MG63 (cell line): Measurements from ENCODE around the gene RBM33. TPM values are rescaled to one million over a fixed set of nuclear protein-coding genes. Genes with fewer than 3 reads are reported as not detected.
A peak's percentile ranks its signal among the peaks of the same experiment; 100 is the strongest.

Source experiments
- DNase-seq: peaks from one replicate; pipeline ENCODE4 v3.0.0-alpha.2; 2020
- H3K27me3 ChIP-seq: fragments of 250-450 bp; sonication (Bioruptor Pico); 2 replicates; pipeline ENCODE4 v1.5.1; 2020; ENCODE audit warnings: mild to moderate bottlenecking, moderate library complexity
- H3K36me3 ChIP-seq: fragments of 250-450 bp; sonication (Bioruptor Pico); 2 replicates; pipeline ENCODE4 v1.5.1; 2020; ENCODE audit warnings: mild to moderate bottlenecking, moderate library complexity
- H3K4me3 ChIP-seq: fragments of 250-450 bp; sonication (Bioruptor Pico); 2 replicates; pipeline ENCODE4 v1.5.1; 2020; ENCODE audit warnings: mild to moderate bottlenecking, moderate library complexity
- H3K9me3 ChIP-seq: fragments of 250-450 bp; sonication (Bioruptor Pico); 2 replicates; pipeline ENCODE4 v1.5.1; 2020; ENCODE audit warnings: mild to moderate bottlenecking, moderate library complexity
- total RNA-seq: library from RNA; depleted of rRNA; stranded (reverse); fragments of >200 nt; shearing (Covaris generic); gene quantifications from 2 replicates; pipeline ENCODE4 v1.2.3, GENCODE V29; 2014; ENCODE audit warnings: low replicate concordance

Gene RBM33
- total RNA-seq, 1 experiment from 2014 or later, result 7.6 TPM

- no peaks in the 10 kb centered on the region for H3K9me3 ChIP-seq
- H3K4me3 ChIP-seq, result no peak overlapping the region
- no peak for DNase-seq
- H3K27me3 ChIP-seq, result no peaks in the 10 kb centered on the region
- no peaks in the 10 kb centered on the region for H3K36me3 ChIP-seq
Measured at GRCh38 chr7:155794196-155794595, 149.7 kb downstream of the RBM33 start.

DNA sequence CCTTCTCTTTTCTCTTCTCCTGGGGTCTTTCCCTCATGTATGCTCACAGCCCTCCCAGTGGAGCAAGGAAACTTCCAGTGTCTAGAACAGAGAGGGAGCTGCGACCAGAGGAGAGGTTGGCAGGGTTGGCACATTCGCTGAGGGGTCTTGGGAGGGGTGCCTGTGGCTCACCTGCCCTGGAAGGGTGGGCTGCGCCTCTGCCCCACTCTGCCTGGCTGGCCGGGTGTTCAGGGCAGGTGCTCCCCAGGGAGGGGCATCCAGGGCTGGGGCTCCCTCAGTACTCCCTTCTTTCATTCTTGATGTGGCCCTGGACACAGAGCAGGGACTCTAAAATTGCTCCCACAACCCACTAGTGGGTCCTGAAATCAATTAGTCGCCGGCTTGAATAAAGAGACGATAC lies 150.9 kb downstream of the RBM33 start:
- no peaks in the 10 kb centered on the region for H3K9me3 ChIP-seq
- no peaks in the 10 kb centered on the region for H3K27me3 ChIP-seq
- H3K4me3 ChIP-seq, result no peak overlapping the region
- no peak for DNase-seq
- no peaks in the 10 kb centered on the region for H3K36me3 ChIP-seq

DNA sequence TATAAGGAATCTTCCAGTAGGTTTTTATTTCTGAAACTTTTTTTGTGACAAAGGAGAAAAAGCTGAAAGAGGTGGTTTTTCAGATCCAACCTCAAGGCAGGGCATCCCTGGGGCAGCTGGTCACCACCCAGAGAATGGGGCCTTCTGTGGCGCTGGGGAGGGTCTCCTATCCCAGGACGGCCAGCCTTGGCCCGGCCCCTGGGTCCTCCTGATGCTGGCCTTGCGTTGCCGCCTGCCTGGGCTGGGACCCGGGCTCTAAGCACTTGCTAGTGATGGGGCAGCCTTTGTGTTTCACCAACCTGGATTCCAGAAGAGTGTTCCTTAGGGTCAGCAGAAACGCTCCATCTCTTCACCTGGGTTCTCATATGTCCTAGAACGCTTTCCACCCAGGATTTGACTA lies 151.5 kb downstream of the RBM33 start:
- Histone ChIP-seq H3K36me3 (no peaks in the 10 kb centered on the region), H3K27me3 (no peaks in the 10 kb centered on the region), H3K4me3 (no peak overlapping the region), H3K9me3 (no peaks in the 10 kb centered on the region)
- DNase-seq, result no peak

- Histone ChIP-seq H3K27me3 (no peaks in the 10 kb centered on the region), H3K4me3 (no peak overlapping the region), H3K9me3 (no peaks in the 10 kb centered on the region), H3K36me3 (no peaks in the 10 kb centered on the region)
- no peak for DNase-seq
Measured at GRCh38 chr7:155796381-155797261, 152.2 kb downstream of the RBM33 start.

- Histone ChIP-seq H3K9me3 (no peaks in the 10 kb centered on the region), H3K27me3 (no peaks in the 10 kb centered on the region), H3K4me3 (no peak overlapping the region), H3K36me3 (no peaks in the 10 kb centered on the region)
- DNase-seq, result no peak
Measured at GRCh38 chr7:155797262-155798250, 153.1 kb downstream of the RBM33 start.

DNA sequence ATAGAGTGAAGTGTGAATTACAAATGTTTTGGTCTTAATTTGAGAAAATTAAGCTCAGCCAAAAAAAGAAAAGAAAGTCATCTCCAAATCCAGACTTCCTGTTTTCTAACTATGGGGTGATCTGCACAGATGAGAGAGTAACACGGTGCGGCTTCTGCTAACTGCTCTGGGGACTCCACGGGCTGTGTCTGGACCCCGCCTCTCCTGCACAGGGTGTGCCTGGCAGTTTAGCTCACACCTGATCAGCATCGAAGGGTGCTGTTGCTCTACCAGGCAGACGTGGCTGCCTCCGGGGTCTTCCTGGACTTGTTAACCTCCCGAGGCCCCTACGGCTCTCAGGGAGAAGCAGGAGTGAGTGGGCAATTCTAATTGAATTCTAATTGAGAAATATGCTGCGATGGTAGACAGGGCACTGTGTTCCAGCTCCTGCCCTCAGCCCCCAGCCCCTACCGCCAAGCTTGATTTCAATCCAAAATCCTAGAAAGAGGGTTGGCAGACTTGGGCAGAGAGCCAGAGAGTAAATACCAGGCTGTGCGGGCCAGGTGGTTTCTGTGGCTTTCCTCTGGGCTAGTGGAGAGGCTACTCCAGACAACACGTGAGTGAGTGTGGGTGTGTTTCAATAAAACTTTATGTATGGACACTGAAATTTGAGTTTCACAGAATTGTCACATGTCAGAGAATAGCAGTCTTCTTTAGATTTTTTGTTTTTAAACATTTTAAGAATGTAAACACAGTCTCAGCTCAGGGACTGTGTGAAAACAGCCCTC lies 154.4 kb downstream of the RBM33 start:
- no peak for DNase-seq
- no peak overlapping the region for H3K4me3 ChIP-seq
- no peaks in the 10 kb centered on the region for H3K36me3 ChIP-seq
- peaks cover 5% of the 10 kb centered on the region; the same call in 1 of the 2 replicates for H3K27me3 ChIP-seq
- no peaks in the 10 kb centered on the region for H3K9me3 ChIP-seq

GRCh38 chr7:155799514-155799913 lies 155.1 kb downstream of the RBM33 start:
- Histone ChIP-seq H3K9me3 (no peaks in the 10 kb centered on the region), H3K4me3 (no peak overlapping the region), H3K27me3 (peaks cover 5% of the 10 kb centered on the region; the same call in 1 of the 2 replicates), H3K36me3 (no peaks in the 10 kb centered on the region)
- peak; percentile 30 for DNase-seq

DNA sequence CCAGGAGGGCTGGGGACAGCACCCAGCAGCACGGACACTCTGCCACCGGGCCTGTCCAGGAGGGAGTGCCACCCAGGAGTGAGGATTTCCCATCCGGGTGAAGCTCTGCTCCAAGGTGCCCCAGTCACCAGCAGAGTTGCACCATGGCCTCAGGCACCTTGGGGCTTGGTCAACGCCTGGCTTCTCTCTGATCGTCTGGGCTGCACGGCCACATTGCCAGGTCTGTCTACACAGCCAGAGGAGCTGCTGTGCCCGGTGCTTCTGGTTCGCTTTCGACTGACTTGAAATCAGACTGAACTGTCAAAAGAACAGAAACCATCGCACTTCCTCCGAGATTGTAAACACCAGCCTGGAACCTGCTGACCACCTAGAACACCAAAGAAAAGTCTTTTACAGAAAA lies 155.8 kb downstream of the RBM33 start:
- Histone ChIP-seq H3K9me3 (no peaks in the 10 kb centered on the region), H3K4me3 (no peak overlapping the region), H3K36me3 (no peaks in the 10 kb centered on the region), H3K27me3 (peaks cover 5% of the 10 kb centered on the region; the same call in 1 of the 2 replicates)
- no peak for DNase-seq

GRCh38 chr7:155800741-155801267 lies 156.3 kb downstream of the RBM33 start:
- Histone ChIP-seq H3K4me3 (no peak overlapping the region), H3K27me3 (peaks cover 5% of the 10 kb centered on the region; the same call in 1 of the 2 replicates), H3K36me3 (no peaks in the 10 kb centered on the region), H3K9me3 (no peaks in the 10 kb centered on the region)
- no peak for DNase-seq

DNA sequence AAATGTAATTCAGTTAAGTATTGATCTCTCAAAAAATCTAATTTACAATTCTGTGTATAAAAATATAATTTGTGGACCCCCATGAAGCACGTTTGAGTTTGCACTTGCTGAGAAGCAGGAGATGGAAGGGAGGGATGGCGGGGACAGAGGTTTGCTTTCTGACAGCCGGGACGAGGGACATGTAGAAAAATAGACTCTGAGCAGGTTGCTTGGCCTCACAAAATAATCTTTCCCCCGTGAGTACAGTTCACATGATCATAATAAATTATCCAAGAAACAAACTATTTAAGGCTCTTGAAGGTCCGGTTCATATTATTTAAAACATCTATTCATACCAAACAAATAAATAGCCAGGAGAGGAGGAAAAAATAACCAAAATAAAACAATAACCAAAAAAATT lies 157.8 kb downstream of the RBM33 start:
- Histone ChIP-seq H3K4me3 (no peak overlapping the region), H3K9me3 (no peaks in the 10 kb centered on the region), H3K27me3 (peaks cover 5% of the 10 kb centered on the region; the same call in 1 of the 2 replicates), H3K36me3 (no peaks in the 10 kb centered on the region)
- no peak for DNase-seq

GRCh38 chr7:155802906-155803417 lies 158.5 kb downstream of the RBM33 start:
- Histone ChIP-seq H3K27me3 (peaks cover 5% of the 10 kb centered on the region; the same call in 1 of the 2 replicates), H3K9me3 (no peaks in the 10 kb centered on the region), H3K4me3 (no peak overlapping the region), H3K36me3 (no peaks in the 10 kb centered on the region)
- no peak for DNase-seq

GRCh38 chr7:155803418-155804376 lies 159.2 kb downstream of the RBM33 start:
- H3K36me3 ChIP-seq, result no peaks in the 10 kb centered on the region
- no peak overlapping the region for H3K4me3 ChIP-seq
- DNase-seq, result peak; percentile 26
- H3K27me3 ChIP-seq, result peaks cover 5% of the 10 kb centered on the region; the same call in 1 of the 2 replicates
- H3K9me3 ChIP-seq, result no peaks in the 10 kb centered on the region

GRCh38 chr7:155804431-155804831 lies 160.0 kb downstream of the RBM33 start:
- Histone ChIP-seq H3K36me3 (no peaks in the 10 kb centered on the region), H3K27me3 (peaks cover 5% of the 10 kb centered on the region; the same call in 1 of the 2 replicates), H3K4me3 (no peak overlapping the region), H3K9me3 (no peaks in the 10 kb centered on the region)
- no peak for DNase-seq

- H3K36me3 ChIP-seq, result no peaks in the 10 kb centered on the region
- peak; percentile 67 for DNase-seq
- no peak overlapping the region for H3K4me3 ChIP-seq
- no peaks in the 10 kb centered on the region for H3K9me3 ChIP-seq
- H3K27me3 ChIP-seq, result peaks cover 5% of the 10 kb centered on the region; the same call in 1 of the 2 replicates
Measured at GRCh38 chr7:155804897-155805825, 160.7 kb downstream of the RBM33 start.
